Mesenchymal stem cell (in vitro differentiated cells and primary cell): Measurements from ENCODE around the gene C16orf86.

Experiments
- DNase-seq: peaks from one replicate; pipeline ENCODE4 v3.0.0-alpha.2; 2013
- H2AFZ ChIP-seq: one replicate; pipeline ENCODE4 v1.6.1; 2013; ENCODE audit warnings: low read depth, mild to moderate bottlenecking, control low read depth, inconsistent platforms, low read length, moderate library complexity
- H2AK5ac ChIP-seq: 2 replicates; pipeline ENCODE4 v1.6.1; 2013; ENCODE audit warnings: low read length, moderate library complexity, mild to moderate bottlenecking, inconsistent platforms; ENCODE audit not compliant: severe bottlenecking
- H2BK120ac ChIP-seq: one replicate; pipeline ENCODE4 v1.6.1; 2013; ENCODE audit warnings: low read depth, mild to moderate bottlenecking, inconsistent platforms, low read length, moderate library complexity
- H2BK12ac ChIP-seq, 2 experiments: one replicate each; pipeline ENCODE4 v1.6.1; 2013; ENCODE audit warnings: inconsistent platforms in 2 of 2, low read length in 2 of 2, mild to moderate bottlenecking in 2 of 2, moderate library complexity in 2 of 2, control low read depth in 1 of 2
- H2BK15ac ChIP-seq: one replicate; pipeline ENCODE4 v1.6.1; 2013; ENCODE audit warnings: mild to moderate bottlenecking, low read depth, inconsistent platforms; ENCODE audit not compliant: poor library complexity, severe bottlenecking
- H2BK5ac ChIP-seq: 2 replicates; pipeline ENCODE4 v1.6.1; 2013; ENCODE audit warnings: low read depth, mild to moderate bottlenecking, low read length, control low read depth, inconsistent platforms; ENCODE audit not compliant: poor library complexity, severe bottlenecking
- H3K14ac ChIP-seq, 2 experiments: one replicate each; pipeline ENCODE4 v1.6.1; 2013; ENCODE audit warnings: inconsistent platforms in 2 of 2, low read length in 2 of 2, control low read depth in 1 of 2, mild to moderate bottlenecking in 1 of 2, moderate library complexity in 1 of 2
- H3K18ac ChIP-seq, 2 experiments: one replicate each; pipeline ENCODE4 v1.6.1; 2013; ENCODE audit warnings: inconsistent platforms in 2 of 2, low read length in 2 of 2, control low read depth in 1 of 2, low read depth in 1 of 2, mild to moderate bottlenecking in 1 of 2
- H3K23ac ChIP-seq, 2 experiments: one replicate each; pipeline ENCODE4 v1.6.1; 2013; ENCODE audit warnings: inconsistent platforms in 2 of 2, low read length in 2 of 2, mild to moderate bottlenecking in 2 of 2, moderate library complexity in 2 of 2, control low read depth in 1 of 2
- H3K27ac ChIP-seq: 2 replicates; pipeline ENCODE4 v1.5.1; 2013; ENCODE audit warnings: mild to moderate bottlenecking, moderate library complexity, low read length, control low read depth, inconsistent platforms; ENCODE audit not compliant: poor library complexity, severe bottlenecking
- H3K27me3 ChIP-seq, 2 experiments: 2 replicates each; pipeline versions ENCODE4 v1.6.1 to v1.7.0; 2013; ENCODE audit warnings: low read length in 2 of 2, mild to moderate bottlenecking in 2 of 2, moderate library complexity in 2 of 2, control low read depth in 1 of 2, inconsistent platforms in 1 of 2; ENCODE audit not compliant: control insufficient read depth in 1 of 2, insufficient read depth in 1 of 2
- H3K36me3 ChIP-seq, 2 experiments: 2 replicates each; pipeline versions ENCODE4 v1.6.1 to v1.7.0; 2013; ENCODE audit warnings: low read length in 2 of 2, control low read depth in 1 of 2, inconsistent platforms in 1 of 2, low read depth in 1 of 2, mild to moderate bottlenecking in 1 of 2; ENCODE audit not compliant: insufficient read depth in 2 of 2, control insufficient read depth in 1 of 2
- H3K4ac ChIP-seq, 2 experiments: one replicate each; pipeline ENCODE4 v1.6.1; 2013; ENCODE audit warnings: inconsistent platforms in 2 of 2, low read length in 2 of 2, mild to moderate bottlenecking in 2 of 2, moderate library complexity in 2 of 2, control low read depth in 1 of 2, low read depth in 1 of 2
- H3K4me1 ChIP-seq: 2 replicates; pipeline ENCODE4 v1.6.1; 2013; ENCODE audit warnings: low read depth, low read length, control low read depth; ENCODE audit not compliant: control insufficient read depth, insufficient read depth
- H3K4me2 ChIP-seq: 2 replicates; pipeline ENCODE4 v1.6.1; 2013; ENCODE audit warnings: low read length, mild to moderate bottlenecking, inconsistent platforms; ENCODE audit not compliant: poor library complexity, severe bottlenecking
- H3K4me3 ChIP-seq, 2 experiments: 2 replicates each; pipeline versions ENCODE4 v1.5.1 to v1.7.0; 2013; ENCODE audit warnings: low read length in 2 of 2, mild to moderate bottlenecking in 2 of 2, control low read depth in 1 of 2, low read depth in 1 of 2; ENCODE audit not compliant: insufficient read depth in 1 of 2
- H3K79me1 ChIP-seq: replicated peaks from 2 replicates; pipeline ENCODE4 v1.6.1; 2013; ENCODE audit warnings: mild to moderate bottlenecking, control low read depth, low read length, inconsistent platforms; ENCODE audit not compliant: poor library complexity, severe bottlenecking
- H3K9ac ChIP-seq: 2 replicates; pipeline ENCODE4 v1.7.0; 2013; ENCODE audit warnings: mild to moderate bottlenecking, low read length, moderate library complexity
- H3K9me3 ChIP-seq: 2 replicates; pipeline ENCODE4 v1.7.0; 2013; ENCODE audit warnings: mild to moderate bottlenecking, low read length; ENCODE audit not compliant: control insufficient read depth
- H4K8ac ChIP-seq: one replicate; pipeline ENCODE4 v1.6.1; 2013; ENCODE audit warnings: inconsistent platforms, mild to moderate bottlenecking, low read length, moderate library complexity
- H4K91ac ChIP-seq: one replicate; pipeline ENCODE4 v1.6.1; 2013; ENCODE audit warnings: mild to moderate bottlenecking, low read length, inconsistent platforms
- WGBS: methylation state at CpG from one replicate; pipeline ENCODE4 v1.1.7; 2013; ENCODE audit warnings: mixed read lengths; 5-methylcytosine and 5-hydroxymethylcytosine counted together

Gene C16orf86

GRCh38 chr16:67651847-67652246, 14.8 kb upstream of the C16orf86 start:
- Histone ChIP-seq H3K9ac (no peak overlapping the region), H4K91ac (no peak overlapping the region), H2AFZ (no peak overlapping the region), H3K79me1 (no peaks in the 10 kb centered on the region), H3K27me3 (peaks cover 43 to 67% of the 10 kb centered on the region in 2 experiments), H2BK5ac (no peak overlapping the region), H2BK120ac (no peak overlapping the region), H4K8ac (no peak overlapping the region), H3K4me3 (no peak overlapping the region), H2AK5ac (no peak overlapping the region), H3K18ac (no peak overlapping the region), H3K9me3 (no peaks in the 10 kb centered on the region), H2BK12ac (no peak overlapping the region), H3K23ac (no peak overlapping the region), H3K36me3 (peaks cover 0 to 2% of the 10 kb centered on the region in 2 experiments), H3K4me1 (peaks cover 12% of the 10 kb centered on the region), H3K4ac (no peak overlapping the region), H3K14ac (no peak overlapping the region), H3K27ac (no peak overlapping the region), H3K4me2 (no peak overlapping the region), H2BK15ac (no peak overlapping the region)
- WGBS, result 94% methylated on average over 4 of the region's 4 CpGs
- no peak for DNase-seq

GRCh38 chr16:67652578-67653127, 14.0 kb upstream of the C16orf86 start:
- no peaks in the 10 kb centered on the region for H3K9me3 ChIP-seq
- H4K8ac ChIP-seq, result no peak overlapping the region
- no peak overlapping the region for H3K23ac ChIP-seq
- H3K4me1 ChIP-seq, result peaks cover 12% of the 10 kb centered on the region
- H2BK12ac ChIP-seq, result no peak overlapping the region
- H3K36me3 ChIP-seq, result peaks cover 0 to 10% of the 10 kb centered on the region in 2 experiments
- H2BK15ac ChIP-seq, result no peak overlapping the region
- H2BK5ac ChIP-seq, result no peak overlapping the region
- no peak for DNase-seq
- no peak overlapping the region for H2AK5ac ChIP-seq
- H3K4me2 ChIP-seq, result peak overlapping the region; percentile 85
- H2BK120ac ChIP-seq, result no peak overlapping the region
- H3K4ac ChIP-seq, result no peak overlapping the region
- H3K4me3 ChIP-seq, result peak overlapping the region; percentile 31 to 77
- H3K9ac ChIP-seq, result no peak overlapping the region
- H3K18ac ChIP-seq, result no peak overlapping the region
- no peaks in the 10 kb centered on the region for H3K79me1 ChIP-seq
- WGBS, result 14% methylated on average over 7 of the region's 59 CpGs
- H3K14ac ChIP-seq, result no peak overlapping the region
- no peak overlapping the region for H2AFZ ChIP-seq
- H3K27ac ChIP-seq, result no peak overlapping the region
- peaks cover 43 to 60% of the 10 kb centered on the region in 2 experiments for H3K27me3 ChIP-seq
- no peak overlapping the region for H4K91ac ChIP-seq

- H2BK5ac ChIP-seq, result no peak overlapping the region
- no peak overlapping the region for H3K4ac ChIP-seq
- H3K9me3 ChIP-seq, result no peaks in the 10 kb centered on the region
- H3K4me2 ChIP-seq, result peak overlapping the region; percentile 85
- H3K23ac ChIP-seq, result no peak overlapping the region
- no peak overlapping the region for H4K8ac ChIP-seq
- no peaks in the 10 kb centered on the region for H3K79me1 ChIP-seq
- DNase-seq, result peak; percentile 45
- H3K14ac ChIP-seq, result no peak overlapping the region
- H2AFZ ChIP-seq, result no peak overlapping the region
- no peak overlapping the region for H4K91ac ChIP-seq
- no peak overlapping the region for H2AK5ac ChIP-seq
- H3K27ac ChIP-seq, result no peak overlapping the region
- peaks cover 12% of the 10 kb centered on the region for H3K4me1 ChIP-seq
- H2BK12ac ChIP-seq, result no peak overlapping the region
- H3K4me3 ChIP-seq, result peak overlapping the region; percentile 31 to 77
- no peak overlapping the region for H3K9ac ChIP-seq
- H2BK15ac ChIP-seq, result no peak overlapping the region
- no peak overlapping the region for H2BK120ac ChIP-seq
- H3K36me3 ChIP-seq, result peaks cover 0 to 16% of the 10 kb centered on the region in 2 experiments
- H3K18ac ChIP-seq, result peak overlapping the region in 1 of 2 experiments; percentile 28
- peaks cover 43 to 54% of the 10 kb centered on the region in 2 experiments for H3K27me3 ChIP-seq
- WGBS, result under 1% methylated on average over 46 of the region's 68 CpGs
Measured at GRCh38 chr16:67653128-67653788, 13.4 kb upstream of the C16orf86 start.

GRCh38 chr16:67653789-67654402, 12.7 kb upstream of the C16orf86 start:
- Histone ChIP-seq H2BK12ac (no peak overlapping the region), H3K27ac (no peak overlapping the region), H2BK5ac (no peak overlapping the region), H3K9ac (no peak overlapping the region), H3K23ac (no peak overlapping the region), H3K9me3 (no peaks in the 10 kb centered on the region), H3K36me3 (peaks cover 0 to 20% of the 10 kb centered on the region in 2 experiments), H3K4ac (no peak overlapping the region), H3K14ac (no peak overlapping the region), H3K18ac (no peak overlapping the region), H4K8ac (no peak overlapping the region), H3K79me1 (peaks cover 2% of the 10 kb centered on the region), H4K91ac (no peak overlapping the region), H2BK15ac (no peak overlapping the region), H2AK5ac (no peak overlapping the region), H3K4me1 (peaks cover 14% of the 10 kb centered on the region), H2AFZ (no peak overlapping the region), H3K4me3 (peak overlapping the region in 1 of 2 experiments; percentile 77), H2BK120ac (no peak overlapping the region), H3K4me2 (peak overlapping the region; percentile 85), H3K27me3 (peaks cover 43 to 48% of the 10 kb centered on the region in 2 experiments)
- peak; percentile 22 for DNase-seq
- 59% methylated on average over 19 of the region's 25 CpGs for WGBS
